GM21825 (cell line): ENCODE results near the gene ZNF414.

Experiments
- ATAC-seq: cut with Tn5 transposase; IDR thresholded peaks from one replicate; pipeline ENCODE4 v1.9.1; 2021; ENCODE audit warnings: mild to moderate bottlenecking, moderate library complexity; ENCODE audit not compliant: unreplicated experiment

The ZNF414 gene

GRCh38 chr19:8491574-8491973 lies 22.4 kb downstream of the ZNF414 start:
- ATAC-seq, result no peak

- no peak for ATAC-seq
Measured at GRCh38 chr19:8490873-8491272, 23.1 kb downstream of the ZNF414 start.

GRCh38 chr19:8490395-8490760 lies 23.6 kb downstream of the ZNF414 start:
- ATAC-seq, result no peak

- no peak for ATAC-seq
Measured at GRCh38 chr19:8489561-8490394, 24.2 kb downstream of the ZNF414 start.

GRCh38 chr19:8488365-8488764 lies 25.6 kb downstream of the ZNF414 start:
- no peak for ATAC-seq

GRCh38 chr19:8487137-8487851 lies 26.7 kb downstream of the ZNF414 start:
- ATAC-seq, result peak; percentile 54

GRCh38 chr19:8486661-8487136 lies 27.3 kb downstream of the ZNF414 start:
- ATAC-seq, result no peak

- no peak for ATAC-seq
Measured at GRCh38 chr19:8485561-8486371, 28.2 kb downstream of the ZNF414 start.

GRCh38 chr19:8484331-8484894 lies 29.6 kb downstream of the ZNF414 start:
- ATAC-seq, result no peak

GRCh38 chr19:8483165-8483564 lies 30.8 kb downstream of the ZNF414 start:
- ATAC-seq, result no peak

- no peak for ATAC-seq
Measured at GRCh38 chr19:8482696-8483095, 31.3 kb downstream of the ZNF414 start.

GRCh38 chr19:8481616-8482015 lies 32.4 kb downstream of the ZNF414 start:
- ATAC-seq, result no peak

GRCh38 chr19:8481201-8481600 lies 32.8 kb downstream of the ZNF414 start:
- no peak for ATAC-seq

- no peak for ATAC-seq
Measured at GRCh38 chr19:8478598-8478997, 35.4 kb downstream of the ZNF414 start.

GRCh38 chr19:8477889-8478288 lies 36.1 kb downstream of the ZNF414 start:
- ATAC-seq, result no peak

GRCh38 chr19:8476524-8476923 lies 37.4 kb downstream of the ZNF414 start:
- no peak for ATAC-seq

- ATAC-seq, result no peak
Measured at GRCh38 chr19:8475005-8475404, 39.0 kb downstream of the ZNF414 start.

GRCh38 chr19:8473648-8474476 lies 40.1 kb downstream of the ZNF414 start:
- peak; percentile 52 for ATAC-seq

- no peak for ATAC-seq
Measured at GRCh38 chr19:8469613-8470368, 44.2 kb downstream of the ZNF414 start.
